ENCODE measurements around the gene IBTK. TPM values are rescaled to one million over a fixed set of nuclear protein-coding genes. Genes with fewer than 3 reads are reported as not detected.

Gene IBTK
- total RNA-seq, 1 experiment from 2014 or later, result 17.1 TPM

DNA sequence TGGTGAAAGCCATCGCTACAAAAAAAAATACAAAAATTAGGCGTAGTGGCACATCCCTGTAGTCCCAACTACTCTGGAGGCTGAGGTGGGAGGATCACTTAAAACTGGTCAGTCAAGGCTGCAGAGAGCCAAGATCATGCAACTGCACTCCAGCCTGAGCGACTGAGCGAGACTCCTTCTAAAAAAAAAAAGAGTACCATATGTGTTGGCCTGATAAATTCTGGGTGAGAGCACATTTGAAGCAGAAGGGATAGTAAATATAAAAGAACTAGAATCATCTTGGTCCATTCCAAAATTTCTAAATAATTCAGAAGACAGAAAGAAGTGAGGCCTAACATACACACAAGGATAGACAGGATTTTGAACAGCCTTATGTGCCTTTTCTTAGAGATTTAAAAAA, 2.2 kb downstream of the IBTK start:
- no peak overlapping the region for H2BK15ac ChIP-seq (ENCODE audit: low read depth, low read length)
- H3K79me2 ChIP-seq (ENCODE audit: insufficient read depth, low read length), result peaks cover 10% of the 10 kb centered on the region; the same call in 1 of the 2 replicates
- no peak overlapping the region for H3K4ac ChIP-seq (ENCODE audit: low read depth, low read length)
- H4K91ac ChIP-seq (ENCODE audit: insufficient read length, low read depth, low read length), result no peak overlapping the region
- no peak overlapping the region for H2BK5ac ChIP-seq (ENCODE audit: insufficient read length, low read length)
- Mint-ChIP-seq H3K27me3 (ENCODE audit: low read depth) (no peaks in the 10 kb centered on the region), H3K9me3 (0 out of 5 replicates have a peak, but pooled peaks cover 0 to 3% of the 10 kb centered on the region in 2 experiments), H3K4me3 (peak overlapping the region in 1 of 2 experiments; percentile 2; a peak in 2 of 5 replicates), H3K27ac (0 out of 7 replicates have a peak overlapping the region, but pooled peaks of 2 of the 3 experiments have one; percentile 8 to 28), H3K36me3 (ENCODE audit: insufficient read depth in 1 of 3, low read depth in 3 of 3) (peaks cover 5 to 27% (median 12%) of the 10 kb centered on the region in 3 experiments; a peak in 6 of 7 replicates), H3K4me1 (peaks cover 33 to 34% of the 10 kb centered on the region in 2 experiments)
- no peak overlapping the region for H3K23ac ChIP-seq (ENCODE audit: insufficient read length, low read depth, low read length)
- no peak overlapping the region for H2BK20ac ChIP-seq (ENCODE audit: low read depth, low read length, poor library complexity, severe bottlenecking)
- no peak overlapping the region for H2BK120ac ChIP-seq (ENCODE audit: low read depth, low read length, poor library complexity, severe bottlenecking)
- no CpG with 5 or more reads among the region's 4 CpGs for WGBS (ENCODE audit: extremely low coverage, insufficient read length, low lambda C conversion rate)
- peaks cover 4% of the 10 kb centered on the region; the same call in 1 of the 2 replicates for H3K4me1 ChIP-seq (ENCODE audit: insufficient read depth, low read length)
- no peak overlapping the region for H3T11ph ChIP-seq (ENCODE audit: low read length)
- DNase-seq, result no peak
- TF ChIP-seq, protein P1, sequence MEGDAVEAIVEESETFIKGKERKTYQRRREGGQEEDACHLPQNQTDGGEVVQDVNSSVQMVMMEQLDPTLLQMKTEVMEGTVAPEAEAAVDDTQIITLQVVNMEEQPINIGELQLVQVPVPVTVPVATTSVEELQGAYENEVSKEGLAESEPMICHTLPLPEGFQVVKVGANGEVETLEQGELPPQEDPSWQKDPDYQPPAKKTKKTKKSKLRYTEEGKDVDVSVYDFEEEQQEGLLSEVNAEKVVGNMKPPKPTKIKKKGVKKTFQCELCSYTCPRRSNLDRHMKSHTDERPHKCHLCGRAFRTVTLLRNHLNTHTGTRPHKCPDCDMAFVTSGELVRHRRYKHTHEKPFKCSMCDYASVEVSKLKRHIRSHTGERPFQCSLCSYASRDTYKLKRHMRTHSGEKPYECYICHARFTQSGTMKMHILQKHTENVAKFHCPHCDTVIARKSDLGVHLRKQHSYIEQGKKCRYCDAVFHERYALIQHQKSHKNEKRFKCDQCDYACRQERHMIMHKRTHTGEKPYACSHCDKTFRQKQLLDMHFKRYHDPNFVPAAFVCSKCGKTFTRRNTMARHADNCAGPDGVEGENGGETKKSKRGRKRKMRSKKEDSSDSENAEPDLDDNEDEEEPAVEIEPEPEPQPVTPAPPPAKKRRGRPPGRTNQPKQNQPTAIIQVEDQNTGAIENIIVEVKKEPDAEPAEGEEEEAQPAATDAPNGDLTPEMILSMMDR (conservative IDR thresholded peaks at IDR 0.05), result no peak
- no peak overlapping the region for H2AFZ ChIP-seq (ENCODE audit: low read length)
- H3K14ac ChIP-seq (ENCODE audit: insufficient read depth, low read length), result no peak overlapping the region
- no peak overlapping the region for H3K56ac ChIP-seq (ENCODE audit: insufficient read length, low read depth, low read length)
- no peak overlapping the region for H3K9ac ChIP-seq (ENCODE audit: extremely low read depth, insufficient read length, low read length)
- H3K27ac ChIP-seq (ENCODE audit: insufficient read length, low read depth, low read length), result no peak overlapping the region
- H3K9me3 ChIP-seq (ENCODE audit: control insufficient read depth, low read depth, low read length), result no peaks in the 10 kb centered on the region
- H2AK5ac ChIP-seq (ENCODE audit: insufficient read length, low read length), result no peak overlapping the region
- H3K18ac ChIP-seq (ENCODE audit: insufficient read length, low read depth, low read length), result no peak overlapping the region
- no peak overlapping the region for H3K4me2 ChIP-seq (ENCODE audit: insufficient read depth, insufficient read length, low read length)
- H4K20me1 ChIP-seq (ENCODE audit: control insufficient read depth, insufficient read depth, insufficient read length), result no peaks in the 10 kb centered on the region
- H3K23me2 ChIP-seq (ENCODE audit: insufficient read length, low read depth, low read length, poor library complexity, severe bottlenecking), result peaks cover 10% of the 10 kb centered on the region
- H3K79me1 ChIP-seq (ENCODE audit: insufficient read depth, low read depth, low read length, poor library complexity, severe bottlenecking), result peaks cover 2% of the 10 kb centered on the region
- no peak overlapping the region for H4K5ac ChIP-seq (ENCODE audit: insufficient read length, low read depth, low read length)
- H2BK12ac ChIP-seq (ENCODE audit: insufficient read length, low read depth, low read length), result no peak overlapping the region
- no peaks in the 10 kb centered on the region for H3K27me3 ChIP-seq (ENCODE audit: insufficient read depth, low read length)
- H4K8ac ChIP-seq (replicated peaks; ENCODE audit: insufficient read length, low read depth, low read length), result no peak overlapping the region

Data from H9 (cell line).